Activated CD4-positive, alpha-beta T cell treated with anti-CD3 and anti-CD28 coated beads for 4 hours (primary cell): ENCODE data around the gene FCER1A.
"Not testable (repeated sequence)": the region's sequence is repeated elsewhere in the genome, so short reads cannot be mapped to it uniquely, and the experiment has no call there.

ENCODE experiments used
- DNase-seq, 2 donors: peaks; one replicate each; pipeline ENCODE4 v3.0.0-alpha.2; 2020

The FCER1A gene

DNA sequence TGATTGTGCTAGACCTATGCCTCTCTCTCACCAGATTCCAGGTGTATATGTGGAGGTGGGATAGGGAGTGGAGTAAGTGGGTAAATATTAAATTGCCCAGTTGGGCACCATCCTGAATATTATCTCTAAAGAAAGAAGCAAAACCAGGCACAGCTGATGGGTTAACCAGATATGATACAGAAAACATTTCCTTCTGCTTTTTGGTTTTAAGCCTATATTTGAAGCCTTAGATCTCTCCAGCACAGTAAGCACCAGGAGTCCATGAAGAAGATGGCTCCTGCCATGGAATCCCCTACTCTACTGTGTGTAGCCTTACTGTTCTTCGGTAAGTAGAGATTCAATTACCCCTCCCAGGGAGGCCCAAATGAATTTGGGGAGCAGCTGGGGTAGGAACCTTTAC is at the start of gene FCER1A:
Gene FCER1A (plus strand): TSS at position 242 of the 400 bp plus-strand sequence. CDS start 29 bp downstream, at position 271.
- no peak for DNase-seq

DNA sequence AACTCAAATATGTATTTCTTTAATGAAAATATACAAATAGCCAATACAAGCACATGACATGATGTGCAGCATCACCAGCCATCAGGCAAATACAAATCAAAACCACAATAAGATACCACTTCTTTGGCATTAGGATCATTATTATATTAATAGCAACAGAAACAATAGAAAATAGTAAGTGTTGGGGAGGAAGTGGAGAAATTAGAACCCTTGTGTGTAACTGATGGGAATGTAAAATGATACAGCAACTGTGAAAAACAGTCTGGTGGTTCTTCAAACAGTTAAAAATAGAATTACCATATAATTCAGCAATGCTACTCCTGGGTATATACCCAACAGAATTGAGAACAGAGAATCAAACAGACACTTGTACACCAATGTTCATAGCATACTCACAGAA is 40.8 kb upstream of the FCER1A start:
- DNase-seq, result no peak

GRCh38 chr1:159261721-159262494 is 40.2 kb upstream of the FCER1A start:
- DNase-seq, result no peak

GRCh38 chr1:159266832-159267231 is 35.3 kb upstream of the FCER1A start:
- DNase-seq, result no peak

- DNase-seq, result no peak
Measured at GRCh38 chr1:159274631-159275030, 27.5 kb upstream of the FCER1A start.

- no peak for DNase-seq
Measured at GRCh38 chr1:159275891-159276290, 26.2 kb upstream of the FCER1A start.

GRCh38 chr1:159279773-159280172 is 22.4 kb upstream of the FCER1A start:
- no peak for DNase-seq

- DNase-seq, result no peak
Measured at GRCh38 chr1:159282118-159282517, 20.0 kb upstream of the FCER1A start.

- no peak for DNase-seq
Measured at GRCh38 chr1:159289060-159289459, 13.1 kb upstream of the FCER1A start.

- DNase-seq, result no peak
Measured at GRCh38 chr1:159291424-159291823, 10.7 kb upstream of the FCER1A start.

GRCh38 chr1:159296706-159297375 is 5.3 kb upstream of the FCER1A start:
- no peak for DNase-seq

- no peak for DNase-seq
Measured at GRCh38 chr1:159300146-159300545, 2.0 kb upstream of the FCER1A start.

DNA sequence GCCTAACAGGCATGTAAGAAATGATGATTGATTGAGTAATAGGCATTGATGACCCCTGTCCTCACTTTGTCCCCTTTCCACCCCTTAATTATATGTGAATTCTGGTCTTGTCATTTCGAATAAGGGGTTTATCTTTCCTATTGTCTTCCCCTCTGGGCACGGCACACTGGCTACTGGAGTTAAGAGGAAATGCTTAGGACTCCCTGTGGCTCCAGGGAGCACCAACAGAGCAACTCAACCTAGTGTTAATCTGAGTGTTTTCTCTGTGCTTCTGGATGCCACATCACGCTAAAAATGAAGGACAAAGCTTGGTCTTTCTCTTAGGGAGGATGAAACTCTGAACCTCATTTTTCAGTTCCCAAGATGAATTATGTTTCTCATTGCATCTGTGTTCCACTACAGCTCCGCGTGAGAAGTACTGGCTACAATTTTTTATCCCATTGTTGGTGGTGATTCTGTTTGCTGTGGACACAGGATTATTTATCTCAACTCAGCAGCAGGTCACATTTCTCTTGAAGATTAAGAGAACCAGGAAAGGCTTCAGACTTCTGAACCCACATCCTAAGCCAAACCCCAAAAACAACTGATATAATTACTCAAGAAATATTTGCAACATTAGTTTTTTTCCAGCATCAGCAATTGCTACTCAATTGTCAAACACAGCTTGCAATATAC is 5.3 kb downstream of the FCER1A start:
- DNase-seq, result no peak

DNA sequence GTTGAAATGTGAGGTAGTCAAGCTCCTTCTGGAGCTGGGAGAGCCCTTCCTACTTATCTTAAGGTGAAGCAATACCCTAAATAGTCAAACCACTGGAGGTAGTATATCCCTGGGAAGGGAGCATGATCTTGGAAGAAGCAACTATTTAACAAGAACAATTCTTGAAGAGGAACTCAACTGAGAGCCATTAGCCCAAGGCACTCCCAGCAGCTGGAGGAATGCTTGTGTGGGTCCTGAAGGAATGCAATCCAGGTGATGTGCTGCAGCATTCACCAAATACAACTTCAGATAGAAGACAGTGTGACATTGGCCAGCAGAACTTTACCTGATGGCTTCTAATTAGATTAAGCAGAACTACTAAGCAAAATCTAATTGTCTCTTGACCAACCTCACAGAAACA is 9.5 kb downstream of the FCER1A start:
- no peak for DNase-seq

DNA sequence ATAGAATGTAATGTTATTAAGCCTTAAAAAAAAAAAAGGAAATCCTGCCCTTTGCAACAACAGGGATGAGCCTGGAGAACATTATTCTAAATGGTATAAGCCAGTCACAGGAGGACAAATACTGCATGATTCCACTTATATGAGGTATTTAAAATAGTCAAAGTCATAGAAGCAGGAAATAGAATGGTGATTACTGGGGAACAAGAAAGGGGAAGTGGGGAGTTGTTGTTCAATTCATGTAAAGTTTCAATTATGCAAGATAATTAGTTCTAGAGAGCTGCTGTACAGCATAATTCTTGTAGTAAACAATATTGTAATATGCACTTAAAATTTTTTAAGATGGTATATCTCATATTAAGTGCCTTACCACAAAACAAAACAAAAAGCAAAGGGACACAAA is 13.2 kb downstream of the FCER1A start:
- DNase-seq, result no peak

GRCh38 chr1:159318784-159319551 is 16.8 kb downstream of the FCER1A start:
- DNase-seq, result no peak

DNA sequence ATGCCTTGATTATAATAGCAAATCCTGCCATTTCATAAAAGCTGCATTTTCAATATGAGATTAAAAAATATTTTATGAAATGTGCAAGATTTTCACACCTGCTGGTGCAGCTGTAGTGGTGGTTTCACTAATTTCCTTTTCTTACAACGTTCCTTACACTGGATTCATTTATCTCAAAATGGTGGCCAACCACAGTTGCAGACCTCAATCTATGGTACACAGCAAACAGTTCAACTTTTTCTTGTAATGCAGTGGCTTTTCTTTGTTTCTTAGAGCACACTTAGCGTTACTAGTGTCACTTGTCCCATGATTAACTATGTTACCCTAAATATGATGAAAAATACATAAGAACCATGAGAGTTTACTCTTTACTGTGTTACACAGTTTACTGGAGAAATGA is 32.7 kb downstream of the FCER1A start:
- no peak for DNase-seq

DNA sequence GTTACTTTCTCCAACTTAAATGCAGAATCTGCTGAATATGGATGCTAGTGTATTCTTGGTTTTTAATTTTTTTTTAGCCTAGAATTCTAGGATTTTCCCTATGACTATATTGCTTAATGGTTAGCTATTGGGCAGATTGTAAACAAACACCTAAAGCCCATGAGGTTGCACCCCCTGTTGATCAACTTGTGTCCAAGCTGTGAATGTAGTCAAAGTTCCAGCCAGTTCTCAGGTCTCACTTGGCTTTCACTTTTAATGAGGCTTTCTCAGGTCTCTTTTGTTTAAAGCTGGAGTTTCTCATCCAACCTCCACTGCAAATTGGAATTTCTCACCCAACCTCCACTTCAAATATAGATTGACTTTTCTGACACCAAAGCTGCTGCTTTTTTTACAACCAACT is 35.9 kb downstream of the FCER1A start:
- no peak for DNase-seq

DNA sequence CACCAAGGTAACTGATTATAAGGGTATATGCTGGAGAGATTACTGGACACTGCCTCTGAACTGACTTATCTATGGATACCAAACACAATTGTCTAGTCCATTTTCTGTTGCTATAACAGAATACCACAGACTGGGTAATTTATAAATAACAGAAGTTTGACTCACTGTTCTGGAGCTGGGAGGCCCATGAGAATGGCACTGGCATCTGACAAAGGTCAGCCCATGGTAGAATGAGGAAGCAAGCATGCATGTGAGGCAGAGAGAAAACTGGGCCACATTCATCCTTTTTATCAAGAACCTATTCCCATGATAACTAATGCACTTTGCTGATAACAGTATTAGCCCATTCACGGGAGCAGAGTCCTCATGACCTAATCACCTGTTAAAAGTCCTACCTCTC is 37.4 kb downstream of the FCER1A start:
- DNase-seq, result no peak

GRCh38 chr1:159341736-159342135 is 39.6 kb downstream of the FCER1A start:
- no peak for DNase-seq

DNA sequence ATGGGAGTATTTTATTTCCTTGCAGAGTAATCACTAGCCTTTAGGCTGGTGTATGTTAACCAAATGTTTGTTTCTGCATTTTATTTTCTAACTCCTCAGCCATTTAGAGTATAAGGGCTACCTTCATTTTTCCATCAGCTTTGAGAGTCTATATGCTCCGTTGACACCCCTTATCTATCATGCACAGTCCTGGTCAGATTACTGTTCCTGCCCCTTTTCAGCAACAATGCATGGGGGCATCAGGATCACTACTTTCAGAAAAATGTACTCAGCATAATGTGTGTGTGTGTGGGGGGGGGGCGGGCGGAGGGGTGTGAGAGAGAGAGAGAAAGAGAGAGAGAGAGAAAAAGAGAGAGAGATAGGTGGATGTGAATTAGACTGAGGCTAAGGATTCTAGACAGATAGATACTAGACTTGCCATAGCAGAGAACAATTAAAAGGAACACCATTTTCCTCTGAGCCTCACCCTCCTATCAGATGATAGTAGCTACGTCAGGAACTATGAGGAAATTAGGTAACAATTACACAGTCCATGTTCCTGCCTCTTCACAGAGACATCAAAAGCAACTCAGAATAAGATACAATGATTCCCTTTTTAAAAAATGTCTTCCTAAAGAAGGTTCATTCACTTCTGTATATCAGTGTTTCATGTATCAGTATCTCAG is 40.8 kb downstream of the FCER1A start:
- no peak for DNase-seq

- not testable (repeated sequence) for DNase-seq
Measured at GRCh38 chr1:159349374-159349773, 47.2 kb downstream of the FCER1A start.

- no peak for DNase-seq
Measured at GRCh38 chr1:159352436-159352835, 50.3 kb downstream of the FCER1A start.
